Tibial artery (tissue), 4 donors: ENCODE results near the gene PDE8B.

ENCODE experiments used
- DNase-seq, 2 donors: peaks; one replicate each; pipeline ENCODE4 v3.0.0-alpha.2; 2019
- H3K27ac ChIP-seq, 2 donors: fragments of 200-600 bp; sonication (generic) in 1 of 2; 1 replicate in 1 of 2; 2 replicates in 1 of 2; pipeline ENCODE4 v1.5.1; 2018 to 2019; ENCODE audit warnings: mild to moderate bottlenecking in 1 of 2
- H3K27me3 ChIP-seq, 2 donors: fragments of 200-600 bp; sonication (generic) in 1 of 2; one replicate each; pipeline versions ENCODE4 v1.5.1 to v1.6.0; 2016 to 2019
- H3K36me3 ChIP-seq, 3 donors: fragments of 200-600 bp; sonication (generic) in 2 of 3; one replicate each; pipeline ENCODE4 v1.5.1; 2016 to 2019; ENCODE audit warnings: mild to moderate bottlenecking in 2 of 3
- H3K4me1 ChIP-seq, 4 donors: fragments of 200-600 bp; sonication (generic) in 2 of 4; 1 replicate in 3 of 4; 2 replicates in 1 of 4; pipeline ENCODE4 v1.5.1; 2016 to 2019
- H3K4me3 ChIP-seq, 2 donors: fragments of 200-600 bp; sonication (generic) in 1 of 2; 1 replicate in 1 of 2; 2 replicates in 1 of 2; pipeline ENCODE4 v1.5.1; 2018 to 2019; ENCODE audit warnings: mild to moderate bottlenecking in 2 of 2
- H3K9me3 ChIP-seq, 3 donors: fragments of 200-600 bp; sonication (generic) in 1 of 3; one replicate each; pipeline ENCODE4 v1.5.1; 2016 to 2019
- CTCF ChIP-seq, 2 experiments: fragments of 200-600 bp in 1 of 2; fragments of 450-650 bp in 1 of 2; IDR thresholded peaks; one replicate each; pipeline ENCODE4 v1.5.1; 2017 to 2019; ENCODE audit warnings: antibody characterized with exemption in 2 of 2, mild to moderate bottlenecking in 1 of 2, moderate library complexity in 1 of 2
- intact Hi-C: fragments of 100-400 bp; cut with DNase I; formaldehyde crosslinking; loops from one replicate; pipeline ENCODE4 v1.15.0; 2023; ENCODE audit warnings: low total_unique reads

Gene PDE8B

GRCh38 chr5:77181173-77181572 is 29.3 kb upstream of the PDE8B start:
- Histone ChIP-seq H3K4me1 (peaks cover 0 to 37% (median 16%) of the 10 kb centered on the region in 4 donors), H3K4me3 (peak overlapping the region; percentile 54 to 61), H3K9me3 (no peaks in the 10 kb centered on the region), H3K36me3 (no peaks in the 10 kb centered on the region), H3K27ac (peak overlapping the region; percentile 67 to 81), H3K27me3 (no peaks in the 10 kb centered on the region)
- TF ChIP-seq CTCF (IDR thresholded peaks at IDR 0.05), result no peak
- no peak for DNase-seq
- intact Hi-C loops, result no loop called here

- Histone ChIP-seq H3K9me3 (no peaks in the 10 kb centered on the region), H3K36me3 (no peaks in the 10 kb centered on the region), H3K27ac (peak overlapping the region; percentile 67 to 81), H3K27me3 (no peaks in the 10 kb centered on the region), H3K4me3 (peak overlapping the region; percentile 54 to 61), H3K4me1 (peaks cover 0 to 37% (median 16%) of the 10 kb centered on the region in 4 donors)
- intact Hi-C loops, result no loop called here
- no peak for TF ChIP-seq CTCF (IDR thresholded peaks at IDR 0.05)
- DNase-seq, result peak in 1 of 2 donors; percentile 86
These were observed 28.7 kb upstream of the PDE8B start for GRCh38 chr5:77181596-77182304.

GRCh38 chr5:77182367-77182766 is 28.1 kb upstream of the PDE8B start:
- Histone ChIP-seq H3K27ac (peak overlapping the region; percentile 67 to 81), H3K36me3 (no peaks in the 10 kb centered on the region), H3K9me3 (no peaks in the 10 kb centered on the region), H3K27me3 (no peaks in the 10 kb centered on the region), H3K4me3 (no peak overlapping the region), H3K4me1 (peaks cover 0 to 37% (median 16%) of the 10 kb centered on the region in 4 donors)
- intact Hi-C loops, result no loop called here
- TF ChIP-seq CTCF (IDR thresholded peaks at IDR 0.05), result no peak
- DNase-seq, result no peak

- Histone ChIP-seq H3K4me1 (peaks cover 0 to 10% (median 4%) of the 10 kb centered on the region in 4 donors), H3K4me3 (no peak overlapping the region), H3K36me3 (no peaks in the 10 kb centered on the region), H3K27me3 (no peaks in the 10 kb centered on the region), H3K27ac (no peak overlapping the region), H3K9me3 (no peaks in the 10 kb centered on the region)
- DNase-seq, result no peak
- intact Hi-C loops, result no loop called here
- no peak for TF ChIP-seq CTCF (IDR thresholded peaks at IDR 0.05)
These were observed 23.7 kb upstream of the PDE8B start for GRCh38 chr5:77186652-77187370.

GRCh38 chr5:77189421-77189820 is 21.1 kb upstream of the PDE8B start:
- H3K27me3 ChIP-seq, result no peaks in the 10 kb centered on the region
- DNase-seq, result no peak
- no peak for TF ChIP-seq CTCF (IDR thresholded peaks at IDR 0.05)
- no peak overlapping the region for H3K4me3 ChIP-seq
- no peaks in the 10 kb centered on the region for H3K9me3 ChIP-seq
- intact Hi-C loops, result no loop called here
- H3K27ac ChIP-seq, result no peak overlapping the region
- H3K36me3 ChIP-seq, result no peaks in the 10 kb centered on the region
- no peaks in the 10 kb centered on the region for H3K4me1 ChIP-seq
